Neural cell (in vitro differentiated cells): ENCODE results near the gene ADGRG6. TPM values are rescaled to one million over a fixed set of nuclear protein-coding genes. Genes with fewer than 3 reads are reported as not detected.

Experiments used
- H2AFZ ChIP-seq: fragments of 200-600, 300-800 bp; sonication (generic), shearing (Covaris generic); 2 replicates; pipeline ENCODE4 v1.6.0; 2014; ENCODE audit warnings: low read depth, mild to moderate bottlenecking, antibody characterized with exemption, low read length, moderate library complexity
- H3F3A ChIP-seq: fragments of 200-600 bp; shearing (Covaris generic); 2 replicates; pipeline ENCODE4 v1.6.1; 2016; ENCODE audit warnings: mild to moderate bottlenecking, moderate library complexity, mixed read lengths, antibody characterized with exemption, low read length; ENCODE audit not compliant: insufficient read depth, poor library complexity, severe bottlenecking
- H3K27ac ChIP-seq: fragments of 200-600, 300-800 bp; sonication (generic), shearing (Covaris generic); 2 replicates; pipeline ENCODE4 v1.5.1; 2014; ENCODE audit warnings: mild to moderate bottlenecking, low read length, moderate library complexity
- H3K27me3 ChIP-seq: fragments of 300-800, 200-600 bp; sonication (generic), shearing (Covaris generic); 2 replicates; pipeline ENCODE4 v1.6.0; 2014; ENCODE audit warnings: mild to moderate bottlenecking, low read depth, low read length, moderate library complexity; ENCODE audit not compliant: insufficient read depth
- H3K36me3 ChIP-seq: fragments of 300-800, 200-600 bp; sonication (generic), shearing (Covaris generic); 2 replicates; pipeline ENCODE4 v1.5.1; 2014; ENCODE audit warnings: mild to moderate bottlenecking, antibody characterized with exemption, low read length, moderate library complexity; ENCODE audit not compliant: insufficient read depth
- H3K4me2 ChIP-seq: fragments of 300-800, 200-600 bp; sonication (generic), shearing (Covaris generic); 2 replicates; pipeline ENCODE4 v1.6.0; 2014; ENCODE audit warnings: mild to moderate bottlenecking, low read length
- H3K4me3 ChIP-seq: fragments of 300-800, 200-600 bp; sonication (generic), shearing (Covaris generic); 2 replicates; pipeline ENCODE4 v1.5.1; 2014; ENCODE audit warnings: mild to moderate bottlenecking, low read length, moderate library complexity
- H3K79me2 ChIP-seq: fragments of 200-600 bp; shearing (Covaris generic); replicated peaks from 2 replicates; pipeline ENCODE4 v1.6.0; 2014; ENCODE audit warnings: mild to moderate bottlenecking, low read length, moderate library complexity; ENCODE audit not compliant: insufficient read depth
- H3K9ac ChIP-seq: fragments of 300-800, 200-600 bp; sonication (generic), shearing (Covaris generic); 2 replicates; pipeline ENCODE4 v1.6.1; 2016; ENCODE audit warnings: mild to moderate bottlenecking, low read length, mixed read lengths
- H3K9me2 ChIP-seq: fragments of 200-600 bp; shearing (Covaris generic); 2 replicates; pipeline ENCODE4 v1.6.1; 2016; ENCODE audit warnings: mild to moderate bottlenecking, low read length, mixed read lengths; ENCODE audit not compliant: insufficient read depth
- H3K9me3 ChIP-seq: fragments of 200-600, 300-800 bp; sonication (generic), shearing (Covaris generic); 2 replicates; pipeline ENCODE4 v1.6.1; 2016; ENCODE audit warnings: mild to moderate bottlenecking, mixed run types, low read length, moderate library complexity, mixed read lengths
- H4K20me1 ChIP-seq: fragments of 200-600 bp; shearing (Covaris generic); 2 replicates; pipeline ENCODE4 v1.6.1; 2016; ENCODE audit warnings: mild to moderate bottlenecking, mixed run types; ENCODE audit not compliant: insufficient read depth
- EP300 ChIP-seq: fragments of 450-650 bp; conservative IDR thresholded peaks from 2 replicates; pipeline ENCODE4 v1.6.1; 2014; ENCODE audit warnings: antibody characterized with exemption, mild to moderate bottlenecking, moderate library complexity; ENCODE audit not compliant: poor library complexity, severe bottlenecking
- EZH2 ChIP-seq: fragments of 200-600, 300-800 bp; shearing (Covaris generic), sonication (generic); IDR thresholded peaks from 2 replicates; pipeline ENCODE4 v1.6.1; 2014; ENCODE audit warnings: antibody characterized with exemption, low read length, borderline replicate concordance, mild to moderate bottlenecking; ENCODE audit not compliant: insufficient read depth, poor library complexity, severe bottlenecking
- MXI1 ChIP-seq: fragments of 450-650 bp; conservative IDR thresholded peaks from 2 replicates; pipeline ENCODE4 v1.6.1; 2014; ENCODE audit warnings: antibody characterized with exemption, mild to moderate bottlenecking; ENCODE audit not compliant: poor library complexity, severe bottlenecking
- POLR2AphosphoS5 ChIP-seq: IDR thresholded peaks from 2 replicates; pipeline ENCODE4 v1.6.1; 2012
- RAD21 ChIP-seq: fragments of 450-650 bp; conservative IDR thresholded peaks from 2 replicates; pipeline ENCODE4 v1.6.1; 2014; ENCODE audit warnings: antibody characterized with exemption, mild to moderate bottlenecking, moderate library complexity
- SMC3 ChIP-seq: fragments of 450-650 bp; conservative IDR thresholded peaks from 2 replicates; pipeline ENCODE4 v1.6.1; 2014; ENCODE audit warnings: antibody characterized with exemption, mild to moderate bottlenecking, moderate library complexity; ENCODE audit not compliant: poor library complexity
- TAF1 ChIP-seq: IDR thresholded peaks from 2 replicates; pipeline ENCODE4 v1.6.1; 2012; ENCODE audit warnings: low read depth
- polyA plus RNA-seq: library from polyadenylated mRNA; depleted of rRNA; stranded (reverse); fragments of >200 nt; gene quantifications from 2 replicates; pipeline ENCODE4 v1.2.3, GENCODE V29; 2014
- TF ChIP-seq, protein P1 (sequence below): IDR thresholded peaks from 2 replicates; pipeline ENCODE4 v1.6.1; 2012; ENCODE audit warnings: borderline replicate concordance
- TF ChIP-seq, protein P2 (sequence below): fragments of 450-650 bp; IDR thresholded peaks from 2 replicates; pipeline ENCODE4 v1.5.1; 2014; ENCODE audit warnings: antibody characterized with exemption, mild to moderate bottlenecking, moderate library complexity; ENCODE audit not compliant: poor library complexity, severe bottlenecking

ADGRG6 gene
- polyA plus RNA-seq, 1 donor from 2014 or later, result 0.37 TPM

DNA sequence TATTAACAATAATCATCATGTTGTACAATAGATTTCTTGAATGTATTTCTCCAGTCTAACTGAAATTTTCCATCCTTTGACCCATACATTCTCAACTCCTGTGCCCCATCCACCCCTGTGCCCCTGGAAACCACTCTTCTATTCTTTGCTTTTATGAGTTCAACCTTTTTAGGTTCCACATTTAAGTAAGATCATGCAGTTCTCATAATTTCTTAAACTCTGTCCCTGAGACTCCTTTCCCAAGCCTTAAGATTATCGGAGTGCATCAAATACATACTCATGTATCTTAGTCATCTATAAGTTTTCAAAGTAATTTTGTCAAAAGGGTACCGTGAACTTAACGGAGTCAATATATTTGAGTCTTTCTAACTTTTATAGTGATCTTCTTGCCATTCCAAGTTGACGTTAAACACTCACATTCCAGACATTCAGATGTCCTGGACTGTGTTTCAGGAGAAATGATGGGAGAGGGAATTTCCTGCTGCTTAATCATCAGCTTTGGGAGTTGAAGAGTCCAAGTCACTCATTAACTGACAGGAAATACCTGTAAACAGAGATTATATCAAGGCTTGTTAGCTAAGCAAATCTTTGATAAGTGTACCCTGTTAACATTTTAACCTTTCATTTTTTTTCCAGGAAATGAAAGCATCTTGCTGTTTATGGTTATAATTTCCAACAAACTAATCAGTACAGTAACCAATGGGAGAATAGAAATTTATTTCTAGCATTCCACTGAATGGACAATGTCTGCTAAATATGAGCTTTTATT lies 73.3 kb downstream of the ADGRG6 start:
- no peaks in the 10 kb centered on the region for H3F3A ChIP-seq
- H3K27me3 ChIP-seq, result no peaks in the 10 kb centered on the region
- H3K9ac ChIP-seq, result no peak overlapping the region
- no peak overlapping the region for H3K4me3 ChIP-seq
- H3K4me2 ChIP-seq, result no peak overlapping the region
- H2AFZ ChIP-seq, result no peak overlapping the region
- no peaks in the 10 kb centered on the region for H3K36me3 ChIP-seq
- TF ChIP-seq, protein P1, sequence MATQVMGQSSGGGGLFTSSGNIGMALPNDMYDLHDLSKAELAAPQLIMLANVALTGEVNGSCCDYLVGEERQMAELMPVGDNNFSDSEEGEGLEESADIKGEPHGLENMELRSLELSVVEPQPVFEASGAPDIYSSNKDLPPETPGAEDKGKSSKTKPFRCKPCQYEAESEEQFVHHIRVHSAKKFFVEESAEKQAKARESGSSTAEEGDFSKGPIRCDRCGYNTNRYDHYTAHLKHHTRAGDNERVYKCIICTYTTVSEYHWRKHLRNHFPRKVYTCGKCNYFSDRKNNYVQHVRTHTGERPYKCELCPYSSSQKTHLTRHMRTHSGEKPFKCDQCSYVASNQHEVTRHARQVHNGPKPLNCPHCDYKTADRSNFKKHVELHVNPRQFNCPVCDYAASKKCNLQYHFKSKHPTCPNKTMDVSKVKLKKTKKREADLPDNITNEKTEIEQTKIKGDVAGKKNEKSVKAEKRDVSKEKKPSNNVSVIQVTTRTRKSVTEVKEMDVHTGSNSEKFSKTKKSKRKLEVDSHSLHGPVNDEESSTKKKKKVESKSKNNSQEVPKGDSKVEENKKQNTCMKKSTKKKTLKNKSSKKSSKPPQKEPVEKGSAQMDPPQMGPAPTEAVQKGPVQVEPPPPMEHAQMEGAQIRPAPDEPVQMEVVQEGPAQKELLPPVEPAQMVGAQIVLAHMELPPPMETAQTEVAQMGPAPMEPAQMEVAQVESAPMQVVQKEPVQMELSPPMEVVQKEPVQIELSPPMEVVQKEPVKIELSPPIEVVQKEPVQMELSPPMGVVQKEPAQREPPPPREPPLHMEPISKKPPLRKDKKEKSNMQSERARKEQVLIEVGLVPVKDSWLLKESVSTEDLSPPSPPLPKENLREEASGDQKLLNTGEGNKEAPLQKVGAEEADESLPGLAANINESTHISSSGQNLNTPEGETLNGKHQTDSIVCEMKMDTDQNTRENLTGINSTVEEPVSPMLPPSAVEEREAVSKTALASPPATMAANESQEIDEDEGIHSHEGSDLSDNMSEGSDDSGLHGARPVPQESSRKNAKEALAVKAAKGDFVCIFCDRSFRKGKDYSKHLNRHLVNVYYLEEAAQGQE, result no peak
- TF ChIP-seq MXI1, result no peak
- no peak for TF ChIP-seq POLR2AphosphoS5
- TF ChIP-seq RAD21, result no peak
- no peak for TF ChIP-seq TAF1
- TF ChIP-seq, protein P2, sequence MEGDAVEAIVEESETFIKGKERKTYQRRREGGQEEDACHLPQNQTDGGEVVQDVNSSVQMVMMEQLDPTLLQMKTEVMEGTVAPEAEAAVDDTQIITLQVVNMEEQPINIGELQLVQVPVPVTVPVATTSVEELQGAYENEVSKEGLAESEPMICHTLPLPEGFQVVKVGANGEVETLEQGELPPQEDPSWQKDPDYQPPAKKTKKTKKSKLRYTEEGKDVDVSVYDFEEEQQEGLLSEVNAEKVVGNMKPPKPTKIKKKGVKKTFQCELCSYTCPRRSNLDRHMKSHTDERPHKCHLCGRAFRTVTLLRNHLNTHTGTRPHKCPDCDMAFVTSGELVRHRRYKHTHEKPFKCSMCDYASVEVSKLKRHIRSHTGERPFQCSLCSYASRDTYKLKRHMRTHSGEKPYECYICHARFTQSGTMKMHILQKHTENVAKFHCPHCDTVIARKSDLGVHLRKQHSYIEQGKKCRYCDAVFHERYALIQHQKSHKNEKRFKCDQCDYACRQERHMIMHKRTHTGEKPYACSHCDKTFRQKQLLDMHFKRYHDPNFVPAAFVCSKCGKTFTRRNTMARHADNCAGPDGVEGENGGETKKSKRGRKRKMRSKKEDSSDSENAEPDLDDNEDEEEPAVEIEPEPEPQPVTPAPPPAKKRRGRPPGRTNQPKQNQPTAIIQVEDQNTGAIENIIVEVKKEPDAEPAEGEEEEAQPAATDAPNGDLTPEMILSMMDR, result no peak
- no peak for TF ChIP-seq EZH2
- H3K9me3 ChIP-seq, result no peaks in the 10 kb centered on the region
- H3K79me2 ChIP-seq, result no peaks in the 10 kb centered on the region
- no peaks in the 10 kb centered on the region for H3K9me2 ChIP-seq
- H3K27ac ChIP-seq, result no peak overlapping the region
- no peaks in the 10 kb centered on the region for H4K20me1 ChIP-seq

DNA sequence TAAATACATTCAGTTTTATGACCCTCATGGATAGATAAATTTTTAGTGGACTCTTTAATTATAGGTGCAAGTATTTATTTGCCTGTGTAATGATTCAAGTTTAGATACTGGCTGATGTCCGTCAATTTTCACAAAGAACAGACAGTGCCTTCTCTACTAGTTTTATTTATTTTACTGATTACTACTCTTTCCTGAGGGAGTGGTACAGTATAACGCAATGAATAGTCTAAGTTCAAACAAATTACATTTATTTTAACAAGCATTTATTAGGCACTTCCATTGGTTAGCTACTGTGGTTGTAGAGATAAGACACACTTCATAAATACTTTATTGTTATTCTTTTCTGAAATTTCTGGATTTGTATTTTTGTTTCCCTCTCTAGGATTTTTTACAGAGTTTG lies 74.3 kb downstream of the ADGRG6 start:
- H3K4me2 ChIP-seq, result no peak overlapping the region
- no peak overlapping the region for H3K4me3 ChIP-seq
- TF ChIP-seq, protein P1, result no peak
- no peak for TF ChIP-seq RAD21
- TF ChIP-seq EP300, result no peak
- no peak for TF ChIP-seq TAF1
- no peak for TF ChIP-seq MXI1
- TF ChIP-seq, protein P2, result no peak
- no peak for TF ChIP-seq POLR2AphosphoS5
- no peak for TF ChIP-seq EZH2
- TF ChIP-seq SMC3, result no peak
- H3K27me3 ChIP-seq, result no peaks in the 10 kb centered on the region
- H3K79me2 ChIP-seq, result no peaks in the 10 kb centered on the region
- H3K27ac ChIP-seq, result no peak overlapping the region
- no peaks in the 10 kb centered on the region for H3K9me2 ChIP-seq
- no peaks in the 10 kb centered on the region for H3K9me3 ChIP-seq
- H3K9ac ChIP-seq, result no peak overlapping the region
- no peak overlapping the region for H2AFZ ChIP-seq
- H3K36me3 ChIP-seq, result no peaks in the 10 kb centered on the region
- no peaks in the 10 kb centered on the region for H4K20me1 ChIP-seq
- H3F3A ChIP-seq, result no peaks in the 10 kb centered on the region
